ENCODE data around the gene GLMP. TPM values are rescaled to one million over a fixed set of nuclear protein-coding genes. Genes with fewer than 3 reads are reported as not detected.

Gene GLMP
- total and polyA plus RNA-seq, 9 donors: 20.2 to 47.9 (median 33.0) TPM

DNA sequence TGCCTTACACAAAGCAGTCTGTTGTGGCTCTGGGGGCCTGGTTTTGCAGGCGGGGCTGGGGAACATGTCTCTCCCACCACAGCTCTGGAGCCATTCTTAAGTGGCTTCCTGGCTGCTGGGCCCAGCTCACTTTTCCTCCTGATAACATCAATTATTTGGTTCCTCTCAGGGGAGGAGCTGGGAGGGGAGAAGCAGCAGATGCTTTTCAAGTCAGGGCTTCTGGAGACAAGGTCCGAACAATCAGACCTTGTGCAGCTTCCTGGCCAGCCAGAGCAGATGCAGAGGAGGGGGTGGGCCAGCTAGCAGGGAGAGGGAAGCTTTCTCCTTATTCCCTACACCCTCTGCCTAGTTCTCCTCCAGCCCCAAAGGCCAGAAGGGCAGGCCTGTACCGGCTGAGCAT lies 44.0 kb downstream of the GLMP start:
- intact Hi-C loops (cut with DNase I): no loop called here
- no peak overlapping the region for H3K27ac ChIP-seq
- WGBS, 3 donors: 38 to 46% (median 39%) methylated on average over 3 of the region's 3 CpGs
- no peak for DNase-seq
- no peaks in the 10 kb centered on the region for H3K4me1 ChIP-seq (ENCODE audit: insufficient read depth)
- TF ChIP-seq, protein P1, sequence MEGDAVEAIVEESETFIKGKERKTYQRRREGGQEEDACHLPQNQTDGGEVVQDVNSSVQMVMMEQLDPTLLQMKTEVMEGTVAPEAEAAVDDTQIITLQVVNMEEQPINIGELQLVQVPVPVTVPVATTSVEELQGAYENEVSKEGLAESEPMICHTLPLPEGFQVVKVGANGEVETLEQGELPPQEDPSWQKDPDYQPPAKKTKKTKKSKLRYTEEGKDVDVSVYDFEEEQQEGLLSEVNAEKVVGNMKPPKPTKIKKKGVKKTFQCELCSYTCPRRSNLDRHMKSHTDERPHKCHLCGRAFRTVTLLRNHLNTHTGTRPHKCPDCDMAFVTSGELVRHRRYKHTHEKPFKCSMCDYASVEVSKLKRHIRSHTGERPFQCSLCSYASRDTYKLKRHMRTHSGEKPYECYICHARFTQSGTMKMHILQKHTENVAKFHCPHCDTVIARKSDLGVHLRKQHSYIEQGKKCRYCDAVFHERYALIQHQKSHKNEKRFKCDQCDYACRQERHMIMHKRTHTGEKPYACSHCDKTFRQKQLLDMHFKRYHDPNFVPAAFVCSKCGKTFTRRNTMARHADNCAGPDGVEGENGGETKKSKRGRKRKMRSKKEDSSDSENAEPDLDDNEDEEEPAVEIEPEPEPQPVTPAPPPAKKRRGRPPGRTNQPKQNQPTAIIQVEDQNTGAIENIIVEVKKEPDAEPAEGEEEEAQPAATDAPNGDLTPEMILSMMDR (IDR thresholded peaks at IDR 0.05): no peak
- TF ChIP-seq POLR2A (IDR thresholded peaks at IDR 0.05) (no peak), EP300 (IDR thresholded peaks at IDR 0.05) (no peak)
- H3K36me3 ChIP-seq: no peaks in the 10 kb centered on the region
- no peak overlapping the region for H3K4me3 ChIP-seq
- H3K9me3 ChIP-seq: no peaks in the 10 kb centered on the region
- H3K27me3 ChIP-seq: no peaks in the 10 kb centered on the region

DNA sequence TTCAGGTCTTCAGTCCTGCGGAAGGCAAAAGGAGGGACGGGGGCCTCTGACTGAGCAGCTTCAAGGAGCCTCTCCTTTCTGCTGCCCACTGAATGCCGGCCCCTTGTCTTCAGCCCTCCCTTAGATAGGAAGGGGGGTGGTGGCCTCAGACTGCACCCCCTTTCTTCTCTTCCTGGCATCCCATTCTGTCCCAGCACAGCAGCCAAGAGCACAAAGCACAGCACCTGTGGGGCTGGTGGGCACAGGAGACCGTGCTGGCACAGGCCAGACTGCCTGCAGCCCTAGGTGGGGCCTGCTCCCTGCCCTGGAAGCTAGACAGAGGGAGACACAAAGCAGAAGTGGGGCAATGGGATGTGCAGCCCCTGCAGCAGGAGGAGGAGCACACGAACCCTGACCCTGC lies 45.9 kb downstream of the GLMP start:
- no peak for TF ChIP-seq EP300 (IDR thresholded peaks at IDR 0.05)
- TF ChIP-seq POLR2A (IDR thresholded peaks at IDR 0.05): no peak
- TF ChIP-seq, protein P1 (IDR thresholded peaks at IDR 0.05): no peak
- no peak for DNase-seq
- Histone ChIP-seq H3K36me3 (no peaks in the 10 kb centered on the region), H3K9me3 (no peaks in the 10 kb centered on the region), H3K27me3 (no peaks in the 10 kb centered on the region), H3K27ac (no peak overlapping the region), H3K4me3 (no peak overlapping the region), H3K4me1 (ENCODE audit: insufficient read depth) (peaks cover 4% of the 10 kb centered on the region)
- intact Hi-C loops (cut with DNase I): loop anchor here in 1 of 4 donors (5.0 kb wide), 1 partner anchor 283 kb away; no protein-coding TSS in a partner anchor
- WGBS, 3 donors: 52 to 68% (median 58%) methylated on average over 5 of the region's 5 CpGs

DNA sequence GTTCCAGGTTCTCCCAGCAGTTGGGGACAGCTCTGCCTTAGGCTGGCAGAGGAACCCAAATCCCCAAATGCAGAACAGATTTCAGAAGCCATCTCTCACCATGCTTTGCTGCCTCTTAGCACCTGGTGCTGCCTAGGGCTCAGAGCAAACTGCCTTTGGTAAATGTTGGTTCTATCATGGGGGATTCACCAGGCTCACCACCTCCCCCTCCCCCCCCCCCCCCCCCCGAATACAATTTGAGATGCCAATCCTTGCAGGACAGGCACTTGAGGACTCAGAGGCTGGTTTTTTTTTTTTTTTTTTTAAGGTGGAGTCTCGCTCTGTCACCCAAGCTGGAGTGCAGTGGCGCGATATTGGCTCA lies 47.2 kb downstream of the GLMP start:
- H3K4me1 ChIP-seq (ENCODE audit: insufficient read depth): peaks cover 4% of the 10 kb centered on the region
- H3K9me3 ChIP-seq: no peaks in the 10 kb centered on the region
- H3K27me3 ChIP-seq: no peaks in the 10 kb centered on the region
- H3K27ac ChIP-seq: no peak overlapping the region
- 70 to 76% (median 72%) methylated on average over 4 of the region's 4 CpGs for WGBS, 3 donors
- intact Hi-C loops (cut with DNase I): loop anchor here in 1 of 4 donors (5.0 kb wide), 1 partner anchor 284 kb away; no protein-coding TSS in a partner anchor
- no peaks in the 10 kb centered on the region for H3K36me3 ChIP-seq
- no peak overlapping the region for H3K4me3 ChIP-seq
- no peak for DNase-seq
- no peak for TF ChIP-seq POLR2A (IDR thresholded peaks at IDR 0.05)
- TF ChIP-seq, protein P1 (IDR thresholded peaks at IDR 0.05): no peak
- TF ChIP-seq EP300 (IDR thresholded peaks at IDR 0.05): no peak

DNA sequence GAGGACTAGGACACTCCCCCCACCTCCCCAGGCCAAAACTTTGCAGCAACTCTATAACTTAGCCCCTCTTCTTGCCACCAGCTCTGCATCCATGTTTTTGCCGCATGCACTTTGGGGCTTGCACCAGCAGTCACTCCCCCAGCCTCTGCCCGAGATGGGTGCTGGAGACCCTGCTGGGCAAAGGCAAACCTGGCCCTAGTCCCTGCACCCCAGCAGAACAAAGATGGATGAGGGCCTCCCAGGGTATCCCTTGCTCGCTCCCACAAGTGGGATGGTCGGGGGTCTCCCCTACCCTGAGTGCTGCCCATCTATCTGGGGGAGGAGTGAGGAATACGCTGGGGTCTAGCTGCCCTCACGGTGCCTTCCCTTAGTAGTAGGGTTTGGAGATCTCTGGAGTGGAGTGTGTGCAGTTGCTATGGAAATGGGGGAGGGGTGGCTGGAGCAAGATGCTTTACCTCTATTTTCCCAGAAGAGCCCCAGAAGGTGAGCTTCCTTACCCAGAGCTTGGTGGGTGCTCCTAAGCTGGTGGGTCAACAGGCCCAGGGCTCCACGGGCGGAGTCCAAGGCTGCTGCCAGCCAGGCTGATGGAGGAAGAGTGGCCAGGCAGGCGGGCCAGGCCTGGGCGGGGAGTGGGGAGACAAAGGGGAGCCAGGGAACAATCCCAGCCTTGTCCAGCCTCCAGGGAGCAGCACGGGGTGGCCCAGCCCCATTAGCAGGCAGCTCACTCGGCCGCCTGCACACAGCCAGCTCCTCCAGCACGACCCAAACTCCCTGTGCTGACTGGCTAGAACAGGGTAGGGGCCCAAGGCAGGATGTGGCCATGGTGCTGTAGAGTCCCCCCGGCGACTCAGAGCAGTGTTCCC lies 47.8 kb downstream of the GLMP start, which contains the start of gene PAQR6:
Gene PAQR6, minus strand, starts transcription at position 597 of the 863 bp plus-strand sequence. CDS start 1,325 bp downstream, outside the sequence.
- intact Hi-C loops (cut with DNase I): loop anchor here in 1 of 4 donors (5.0 kb wide), 1 partner anchor 285 kb away; no protein-coding TSS in a partner anchor
- Histone ChIP-seq H3K27me3 (no peaks in the 10 kb centered on the region), H3K4me3 (no peak within 1 kb of the TSS), H3K27ac (no peak within 1 kb of the TSS), H3K9me3 (no peaks in the 10 kb centered on the region), H3K36me3 (no peaks in the 10 kb centered on the region), H3K4me1 (ENCODE audit: insufficient read depth) (peaks cover 4% of the 10 kb centered on the region)
- DNase-seq: peak in 1 of 5 donors; percentile 40
- 36 to 48% (median 39%) methylated on average over 15 to 16 of the region's 16 CpGs for WGBS, 3 donors
- TF ChIP-seq POLR2A (IDR thresholded peaks at IDR 0.05) (no peak), EP300 (IDR thresholded peaks at IDR 0.05) (no peak)
- TF ChIP-seq, protein P1 (IDR thresholded peaks at IDR 0.05): no peak

All from ovary (tissue), 9 donors.